ENCODE measurements around the gene CYTH2.

The CYTH2 gene

GRCh38 chr19:48492925-48493717, 24.0 kb downstream of the CYTH2 start:
- no peaks in the 10 kb centered on the region for H4K20me1 ChIP-seq (ENCODE audit: insufficient read depth, low read length)
- peaks cover 25% of the 10 kb centered on the region for H3K4me1 ChIP-seq (ENCODE audit: low read length)
- no peaks in the 10 kb centered on the region for H3K36me3 ChIP-seq (replicated peaks; ENCODE audit: insufficient read depth, low read length)
- peaks cover 7% of the 10 kb centered on the region for H3F3A ChIP-seq (ENCODE audit: insufficient read depth, low read length)
- no peaks in the 10 kb centered on the region for H3K79me2 ChIP-seq (ENCODE audit: low read length)
- no peaks in the 10 kb centered on the region for H3K9me2 ChIP-seq (replicated peaks; ENCODE audit: insufficient read depth, low read length)
- peak overlapping the region; percentile 89 for H2AFZ ChIP-seq (ENCODE audit: low read length)
- TF ChIP-seq EZH2 (optimal IDR thresholded peaks at IDR 0.05; ENCODE audit: low read depth, low read length) (no peak), CTCF (IDR thresholded peaks at IDR 0.05; ENCODE audit: low read length) (no peak), EZH2phosphoT487 (IDR thresholded peaks at IDR 0.05; ENCODE audit: low read length) (no peak)
- peak overlapping the region; percentile 65; the same call in 1 of the 2 replicates for H3K27ac ChIP-seq (ENCODE audit: low read length)
- H3K27me3 ChIP-seq (replicated peaks; ENCODE audit: insufficient read depth, low read length) = peaks cover 41% of the 10 kb centered on the region
- DNase-seq = peak; percentile 93
- peak overlapping the region; percentile 68 for H3K4me3 ChIP-seq (ENCODE audit: low read length)
- H3K9ac ChIP-seq (ENCODE audit: low read length) = peak overlapping the region; percentile 73
- H3K4me2 ChIP-seq (ENCODE audit: low read depth, low read length) = peak overlapping the region; percentile 69
- no peaks in the 10 kb centered on the region for H3K9me3 ChIP-seq (replicated peaks; ENCODE audit: insufficient read depth, low read length)

- Histone ChIP-seq H3K27me3 (replicated peaks; ENCODE audit: insufficient read depth, low read length) (peaks cover 45% of the 10 kb centered on the region), H2AFZ (ENCODE audit: low read length) (peak overlapping the region; percentile 53), H3K9ac (ENCODE audit: low read length) (peak overlapping the region; percentile 44; the same call in 1 of the 2 replicates), H3K79me2 (ENCODE audit: low read length) (no peaks in the 10 kb centered on the region), H3F3A (ENCODE audit: insufficient read depth, low read length) (peaks cover 7% of the 10 kb centered on the region), H3K9me3 (replicated peaks; ENCODE audit: insufficient read depth, low read length) (no peaks in the 10 kb centered on the region), H3K4me3 (ENCODE audit: low read length) (peak overlapping the region; percentile 51), H3K4me1 (ENCODE audit: low read length) (peaks cover 25% of the 10 kb centered on the region), H3K36me3 (replicated peaks; ENCODE audit: insufficient read depth, low read length) (no peaks in the 10 kb centered on the region), H3K9me2 (replicated peaks; ENCODE audit: insufficient read depth, low read length) (no peaks in the 10 kb centered on the region), H4K20me1 (ENCODE audit: insufficient read depth, low read length) (no peaks in the 10 kb centered on the region), H3K4me2 (ENCODE audit: low read depth, low read length) (peak overlapping the region; percentile 54; the same call in 1 of the 2 replicates), H3K27ac (ENCODE audit: low read length) (no peak overlapping the region)
- TF ChIP-seq CTCF (IDR thresholded peaks at IDR 0.05; ENCODE audit: low read length) (no peak), EZH2 (optimal IDR thresholded peaks at IDR 0.05; ENCODE audit: low read depth, low read length) (no peak), EZH2phosphoT487 (IDR thresholded peaks at IDR 0.05; ENCODE audit: low read length) (no peak)
- no peak for DNase-seq
Observed at GRCh38 chr19:48493718-48494401, 24.7 kb downstream of the CYTH2 start.

GRCh38 chr19:48495396-48495795, 26.2 kb downstream of the CYTH2 start:
- peaks cover 60% of the 10 kb centered on the region for H3K27me3 ChIP-seq (replicated peaks; ENCODE audit: insufficient read depth, low read length)

More at GRCh38 chr19:48495396-48495795, 26.2 kb downstream of the CYTH2 start:
- no peak for DNase-seq
- Histone ChIP-seq H3K9me3 (replicated peaks; ENCODE audit: insufficient read depth, low read length) (no peaks in the 10 kb centered on the region), H3K9ac (ENCODE audit: low read length) (no peak overlapping the region), H3K4me3 (ENCODE audit: low read length) (no peak overlapping the region), H3K27ac (ENCODE audit: low read length) (no peak overlapping the region), H3K36me3 (replicated peaks; ENCODE audit: insufficient read depth, low read length) (no peaks in the 10 kb centered on the region), H3K4me1 (ENCODE audit: low read length) (peaks cover 14% of the 10 kb centered on the region), H3F3A (ENCODE audit: insufficient read depth, low read length) (peaks cover 5% of the 10 kb centered on the region), H3K4me2 (ENCODE audit: low read depth, low read length) (no peak overlapping the region), H3K79me2 (ENCODE audit: low read length) (no peaks in the 10 kb centered on the region), H4K20me1 (ENCODE audit: insufficient read depth, low read length) (no peaks in the 10 kb centered on the region), H2AFZ (ENCODE audit: low read length) (no peak overlapping the region), H3K9me2 (replicated peaks; ENCODE audit: insufficient read depth, low read length) (no peaks in the 10 kb centered on the region)
- TF ChIP-seq EZH2 (optimal IDR thresholded peaks at IDR 0.05; ENCODE audit: low read depth, low read length) (no peak), EZH2phosphoT487 (IDR thresholded peaks at IDR 0.05; ENCODE audit: low read length) (no peak), CTCF (IDR thresholded peaks at IDR 0.05; ENCODE audit: low read length) (no peak)

Measured in MM.1S (cell line).